B cell (primary cell): ENCODE data around the gene LPGAT1. TPM values are rescaled to one million over a fixed set of nuclear protein-coding genes. Genes with fewer than 3 reads are reported as not detected.

ENCODE experiments used
- ATAC-seq: fragments of 200-7000 bp; cut with Tn5 transposase; one replicate; pipeline ENCODE4 v1.10.0; 2021; ENCODE audit warnings: low read depth, mild to moderate bottlenecking, moderate number of reproducible peaks, moderate library complexity
- CTCF ChIA-PET: fragments of 350-600 bp; sonication (Branson Sonifier 250); formaldehyde crosslinking; loops from one replicate; lab custom pipeline; 2021; ENCODE audit warnings: antibody characterized with exemption, inconsistent platforms; lab: Charles Lee
- POLR2A ChIA-PET: fragments of 350-600 bp; sonication (Branson Sonifier 250); formaldehyde crosslinking; loops from one replicate; lab custom pipeline; 2021; ENCODE audit warnings: antibody characterized with exemption; lab: Charles Lee
- DNase-seq: peaks from one replicate; pipeline ENCODE4 v3.0.0; 2013
- H2AFZ ChIP-seq: 2 replicates; pipeline ENCODE4 v1.6.1; 2012; ENCODE audit warnings: mild to moderate bottlenecking, low read depth, low read length; ENCODE audit not compliant: insufficient read depth, poor library complexity, severe bottlenecking
- H3K27ac ChIP-seq, 2 donors: 1 replicate in 1 of 2; 2 replicates in 1 of 2; pipeline ENCODE4 v1.5.1; 2012 to 2013; ENCODE audit warnings: low read length in 2 of 2, mild to moderate bottlenecking in 2 of 2, moderate library complexity in 1 of 2
- H3K27me3 ChIP-seq, 4 experiments: fragments of 200-600 bp in 1 of 4; sonication (generic) in 1 of 4; replicated peaks in 1 of 4; 1 replicate in 2 of 4; 2 replicates in 2 of 4; pipeline versions ENCODE4 v1.6.1 to v1.7.0; 2013 to 2016; ENCODE audit warnings: low read length in 3 of 4, mild to moderate bottlenecking in 2 of 4, mixed read lengths in 1 of 4, moderate library complexity in 1 of 4; ENCODE audit not compliant: insufficient read depth in 4 of 4, control insufficient read depth in 3 of 4; ENCODE audit errors: control extremely low read depth in 1 of 4
- H3K36me3 ChIP-seq, 2 experiments: replicated peaks in 1 of 2; 1 replicate in 1 of 2; 2 replicates in 1 of 2; pipeline versions ENCODE4 v1.6.1 to v1.7.1; 2013; ENCODE audit warnings: low read length in 1 of 2; ENCODE audit not compliant: insufficient read depth in 2 of 2, control insufficient read depth in 1 of 2; ENCODE audit errors: control extremely low read depth in 1 of 2, extremely low read depth in 1 of 2
- H3K4me1 ChIP-seq, 2 donors: fragments of 200-600 bp in 1 of 2; sonication (generic) in 1 of 2; 1 replicate in 1 of 2; 2 replicates in 1 of 2; pipeline versions ENCODE4 v1.5.1 to v1.6.1; 2013 to 2017; ENCODE audit warnings: low read length in 2 of 2; ENCODE audit not compliant: control insufficient read depth in 2 of 2, insufficient read depth in 2 of 2
- H3K4me2 ChIP-seq: replicated peaks from 2 replicates; pipeline ENCODE3; 2012; ENCODE audit warnings: mild to moderate bottlenecking, low read depth, low read length; ENCODE audit not compliant: poor library complexity, severe bottlenecking
- H3K4me3 ChIP-seq, 5 experiments: fragments of 200-600 bp in 1 of 5; sonication (generic) in 1 of 5; 1 replicate in 3 of 5; 2 replicates in 2 of 5; pipeline versions ENCODE4 v1.5.1 to v1.7.0; 2011 to 2016; ENCODE audit warnings: low read length in 4 of 5, mild to moderate bottlenecking in 4 of 5, low read depth in 2 of 5, control low read depth in 1 of 5, moderate library complexity in 1 of 5; ENCODE audit not compliant: insufficient read depth in 1 of 5; ENCODE audit errors: control extremely low read depth in 1 of 5, extremely low read depth in 1 of 5
- H3K79me2 ChIP-seq: fragments of 200-600 bp; sonication (generic); one replicate; pipeline ENCODE4 v1.6.0; 2016; ENCODE audit warnings: low read length; ENCODE audit not compliant: control insufficient read depth, insufficient read depth
- H3K9ac ChIP-seq: fragments of 200-600 bp; sonication (generic); 2 replicates; pipeline ENCODE4 v1.6.1; 2017; ENCODE audit warnings: mild to moderate bottlenecking, low read length, moderate library complexity
- H3K9me3 ChIP-seq, 3 donors: one replicate each; pipeline versions ENCODE4 v1.6.1 to v1.7.1; 2013; ENCODE audit warnings: low read length in 2 of 3; ENCODE audit not compliant: control insufficient read depth in 2 of 3, insufficient read depth in 1 of 3; ENCODE audit errors: control extremely low read depth in 1 of 3
- H4K20me1 ChIP-seq: 2 replicates; pipeline ENCODE4 v1.6.0; 2012; ENCODE audit warnings: mild to moderate bottlenecking, low read length; ENCODE audit not compliant: insufficient read depth, control insufficient read depth, poor library complexity, severe bottlenecking
- H3K27ac Mint-ChIP-seq: one replicate; pipeline ENCODE4 v1.8.0; 2021; ENCODE audit warnings: mixed read lengths
- H3K27me3 Mint-ChIP-seq: one replicate; pipeline ENCODE4 v1.8.0; 2021; ENCODE audit warnings: mixed read lengths
- H3K4me1 Mint-ChIP-seq: one replicate; pipeline ENCODE4 v1.8.0; 2021; ENCODE audit warnings: mixed read lengths
- H3K4me3 Mint-ChIP-seq: one replicate; pipeline ENCODE4 v1.8.0; 2021; ENCODE audit warnings: mixed read lengths
- H3K9me3 Mint-ChIP-seq: one replicate; pipeline ENCODE4 v1.8.0; 2022; ENCODE audit warnings: mixed read lengths; ENCODE audit not compliant: insufficient read depth
- EZH2 ChIP-seq: IDR thresholded peaks from 2 replicates; pipeline ENCODE4 v1.6.1; 2012; ENCODE audit warnings: borderline replicate concordance, low read depth, mild to moderate bottlenecking, moderate library complexity, low read length; ENCODE audit not compliant: insufficient read depth, poor library complexity, severe bottlenecking
- WGBS: methylation state at CpG from one replicate; pipeline ENCODE4 v1.1.5; 2013; ENCODE audit warnings: missing lambda C conversion rate; ENCODE audit not compliant: insufficient coverage; 5-methylcytosine and 5-hydroxymethylcytosine counted together
- intact Hi-C: fragments of 100-400 bp; cut with micrococcal nuclease; formaldehyde crosslinking; loops from one replicate; pipeline ENCODE4 v1.10.0; 2022
- polyA plus RNA-seq: library from polyadenylated mRNA; depleted of rRNA; stranded (reverse); fragments of >200 nt; gene quantifications from 2 replicates; pipeline ENCODE4 v1.2.3, GENCODE V29; 2012
- total RNA-seq, 2 donors: library from RNA; stranded (reverse); fragments of 120-200 nt in 1 of 2; gene quantifications; 1 replicate in 1 of 2; 2 replicates in 1 of 2; pipeline versions ENCODE4 v1.2.3 to v1.2.4, GENCODE V29; 2013 to 2022
- TF ChIP-seq, protein P1 (sequence below): fragments of 200-600 bp; IDR thresholded peaks from one replicate; pipeline ENCODE4 v1.8.0; 2022; ENCODE audit warnings: antibody characterized with exemption, mild to moderate bottlenecking

Gene LPGAT1
- total and polyA plus RNA-seq, 2 donors (not counting 1 experiment from before 2014, with no cell fraction given): 9.3 to 63.8 TPM

DNA sequence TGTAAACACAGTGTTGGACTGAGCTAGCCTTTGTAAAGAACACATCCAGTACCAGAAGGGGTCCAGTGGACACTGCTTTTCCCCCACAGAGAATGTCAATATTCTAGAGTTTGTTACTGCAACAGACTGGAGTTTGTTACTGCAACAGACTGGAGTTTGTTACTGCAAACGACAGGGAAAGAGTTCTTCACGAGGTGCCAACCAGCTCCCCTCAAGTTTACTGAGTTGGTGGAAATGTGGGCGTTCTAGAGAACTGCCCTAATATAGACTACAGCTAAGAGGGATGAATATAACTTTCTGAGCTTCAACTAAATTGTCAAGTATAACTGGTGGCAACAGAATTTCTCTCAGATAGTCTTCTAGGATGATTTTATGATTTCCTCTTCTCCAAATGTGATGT lies 81.3 kb downstream of the LPGAT1 start:
- Histone ChIP-seq H3K9me3 (no peaks in the 10 kb centered on the region), H2AFZ (no peak overlapping the region), H3K36me3 (peaks cover 26 to 36% of the 10 kb centered on the region in 2 experiments), H3K4me3 (no peak overlapping the region), H3K4me2 (no peak overlapping the region), H3K9ac (no peak overlapping the region), H3K27ac (no peak overlapping the region), H3K4me1 (no peaks in the 10 kb centered on the region), H3K79me2 (no peaks in the 10 kb centered on the region), H4K20me1 (no peaks in the 10 kb centered on the region), H3K27me3 (no peaks in the 10 kb centered on the region)
- no peaks in the 10 kb centered on the region for H3K4me1 Mint-ChIP-seq
- H3K27ac Mint-ChIP-seq: no peak overlapping the region
- intact Hi-C loops: no loop called here
- no peak overlapping the region for H3K4me3 Mint-ChIP-seq
- ChIA-PET POLR2A (no interaction called here), CTCF (interaction anchor here (0.5 kb wide), 1 partner anchor 1298 kb away, joined by 3 read pairs; no protein-coding TSS in a partner anchor)
- no peaks in the 10 kb centered on the region for H3K9me3 Mint-ChIP-seq
- no peak for DNase-seq
- WGBS: 100% methylated on average over 2 of the region's 3 CpGs
- TF ChIP-seq, protein P1, sequence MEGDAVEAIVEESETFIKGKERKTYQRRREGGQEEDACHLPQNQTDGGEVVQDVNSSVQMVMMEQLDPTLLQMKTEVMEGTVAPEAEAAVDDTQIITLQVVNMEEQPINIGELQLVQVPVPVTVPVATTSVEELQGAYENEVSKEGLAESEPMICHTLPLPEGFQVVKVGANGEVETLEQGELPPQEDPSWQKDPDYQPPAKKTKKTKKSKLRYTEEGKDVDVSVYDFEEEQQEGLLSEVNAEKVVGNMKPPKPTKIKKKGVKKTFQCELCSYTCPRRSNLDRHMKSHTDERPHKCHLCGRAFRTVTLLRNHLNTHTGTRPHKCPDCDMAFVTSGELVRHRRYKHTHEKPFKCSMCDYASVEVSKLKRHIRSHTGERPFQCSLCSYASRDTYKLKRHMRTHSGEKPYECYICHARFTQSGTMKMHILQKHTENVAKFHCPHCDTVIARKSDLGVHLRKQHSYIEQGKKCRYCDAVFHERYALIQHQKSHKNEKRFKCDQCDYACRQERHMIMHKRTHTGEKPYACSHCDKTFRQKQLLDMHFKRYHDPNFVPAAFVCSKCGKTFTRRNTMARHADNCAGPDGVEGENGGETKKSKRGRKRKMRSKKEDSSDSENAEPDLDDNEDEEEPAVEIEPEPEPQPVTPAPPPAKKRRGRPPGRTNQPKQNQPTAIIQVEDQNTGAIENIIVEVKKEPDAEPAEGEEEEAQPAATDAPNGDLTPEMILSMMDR: no peak
- TF ChIP-seq EZH2: no peak
- ATAC-seq: no peak
- H3K27me3 Mint-ChIP-seq: no peaks in the 10 kb centered on the region

DNA sequence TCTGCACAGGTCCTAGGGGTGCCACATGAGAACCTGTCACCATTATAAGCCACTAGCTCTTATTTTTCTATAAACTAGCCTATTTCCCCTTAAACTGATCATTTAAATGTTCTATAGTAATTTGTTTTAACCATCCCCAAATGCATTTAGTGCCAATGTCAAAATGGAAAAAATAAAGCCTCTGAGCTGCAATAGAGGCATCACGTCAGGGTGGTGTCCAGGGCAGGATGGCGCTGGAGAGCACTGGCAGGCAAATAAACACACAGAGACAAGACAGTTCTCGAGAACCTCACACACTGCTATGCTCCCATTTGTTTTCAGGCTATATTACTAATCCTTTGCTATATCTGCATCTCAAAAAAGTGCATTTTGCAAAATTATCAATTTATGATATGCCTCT lies 81.8 kb downstream of the LPGAT1 start:
- intact Hi-C loops: no loop called here
- no peaks in the 10 kb centered on the region for H3K9me3 ChIP-seq
- no peak overlapping the region for H2AFZ ChIP-seq
- Mint-ChIP-seq H3K4me1 (no peaks in the 10 kb centered on the region), H3K27ac (no peak overlapping the region), H3K27me3 (no peaks in the 10 kb centered on the region), H3K9me3 (no peaks in the 10 kb centered on the region), H3K4me3 (no peak overlapping the region)
- ATAC-seq (no peak), DNase-seq (no peak)
- H3K4me1 ChIP-seq: no peaks in the 10 kb centered on the region
- no peaks in the 10 kb centered on the region for H3K79me2 ChIP-seq
- H3K4me3 ChIP-seq: no peak overlapping the region
- POLR2A ChIA-PET: no interaction called here
- TF ChIP-seq, protein P1: no peak
- no peak for TF ChIP-seq EZH2
- H3K9ac ChIP-seq: no peak overlapping the region
- no peaks in the 10 kb centered on the region for H3K27me3 ChIP-seq
- WGBS: 85% methylated on average over 3 of the region's 3 CpGs
- H4K20me1 ChIP-seq: no peaks in the 10 kb centered on the region
- CTCF ChIA-PET: no interaction called here
- H3K27ac ChIP-seq: no peak overlapping the region
- H3K4me2 ChIP-seq: no peak overlapping the region
- peaks cover 26 to 34% of the 10 kb centered on the region in 2 experiments for H3K36me3 ChIP-seq
